ENCODE measurements around the gene TRIM4.
"Not testable (repeated sequence)": the region's sequence is repeated elsewhere in the genome, so short reads cannot be mapped to it uniquely, and the experiment has no call there.

The TRIM4 gene

GRCh38 chr7:99918959-99919813, at the start of gene TRIM4:
Gene TRIM4 (minus strand): TSS chr7:99919530. CDS start chr7:99919401, 129 bp downstream.
- Histone ChIP-seq H4K20me1 (ENCODE audit: insufficient read depth, low read length) (no peaks in the 10 kb centered on the region), H3K27ac (ENCODE audit: low read length) (peak within 1 kb of the TSS; percentile 79), H3K27me3 (replicated peaks; ENCODE audit: insufficient read depth, low read length) (no peaks in the 10 kb centered on the region), H3K9me2 (replicated peaks; ENCODE audit: insufficient read depth, low read length) (no peaks in the 10 kb centered on the region), H3K4me2 (ENCODE audit: low read depth, low read length) (peak within 1 kb of the TSS; percentile 72), H3K4me1 (ENCODE audit: low read length) (peaks cover 10% of the 10 kb centered on the region; the same call in 1 of the 2 replicates), H3F3A (ENCODE audit: insufficient read depth, low read length) (0 out of 2 replicates have a peak, but pooled peaks cover 5% of the 10 kb centered on the region), H3K4me3 (ENCODE audit: low read length) (peak within 1 kb of the TSS; percentile 73), H3K9me3 (replicated peaks; ENCODE audit: insufficient read depth, low read length) (no peaks in the 10 kb centered on the region), H3K79me2 (ENCODE audit: low read length) (peaks cover 53% of the 10 kb centered on the region), H2AFZ (ENCODE audit: low read length) (peak within 1 kb of the TSS; percentile 87), H3K9ac (ENCODE audit: low read length) (peak within 1 kb of the TSS; percentile 87), H3K36me3 (replicated peaks; ENCODE audit: insufficient read depth, low read length) (no peaks in the 10 kb centered on the region)
- TF ChIP-seq CTCF (IDR thresholded peaks at IDR 0.05; ENCODE audit: low read length) (peak; percentile 29), EZH2phosphoT487 (IDR thresholded peaks at IDR 0.05; ENCODE audit: low read length) (no peak), EZH2 (optimal IDR thresholded peaks at IDR 0.05; ENCODE audit: low read depth, low read length) (no peak)
- DNase-seq = peak; percentile 95

- Histone ChIP-seq H3K4me1 (ENCODE audit: low read length) (peaks cover 7% of the 10 kb centered on the region), H3K9ac (ENCODE audit: low read length) (no peak overlapping the region), H3K4me2 (ENCODE audit: low read depth, low read length) (no peak overlapping the region), H3K27me3 (replicated peaks; ENCODE audit: insufficient read depth, low read length) (peaks cover 73% of the 10 kb centered on the region), H2AFZ (ENCODE audit: low read length) (no peak overlapping the region), H3K79me2 (ENCODE audit: low read length) (no peaks in the 10 kb centered on the region), H3K4me3 (ENCODE audit: low read length) (no peak overlapping the region), H4K20me1 (ENCODE audit: insufficient read depth, low read length) (no peaks in the 10 kb centered on the region), H3K27ac (ENCODE audit: low read length) (no peak overlapping the region), H3K9me3 (replicated peaks; ENCODE audit: insufficient read depth, low read length) (no peaks in the 10 kb centered on the region), H3K36me3 (replicated peaks; ENCODE audit: insufficient read depth, low read length) (no peaks in the 10 kb centered on the region), H3F3A (ENCODE audit: insufficient read depth, low read length) (no peaks in the 10 kb centered on the region), H3K9me2 (replicated peaks; ENCODE audit: insufficient read depth, low read length) (no peaks in the 10 kb centered on the region)
- DNase-seq = no peak
- TF ChIP-seq EZH2 (optimal IDR thresholded peaks at IDR 0.05; ENCODE audit: low read depth, low read length) (no peak), EZH2phosphoT487 (IDR thresholded peaks at IDR 0.05; ENCODE audit: low read length) (no peak), CTCF (IDR thresholded peaks at IDR 0.05; ENCODE audit: low read length) (no peak)
Measured at GRCh38 chr7:99958564-99959227, 39.4 kb upstream of the TRIM4 start.

- no peaks in the 10 kb centered on the region for H3K9me2 ChIP-seq (replicated peaks; ENCODE audit: insufficient read depth, low read length)
- H3K4me1 ChIP-seq (ENCODE audit: low read length) = peaks cover 7% of the 10 kb centered on the region
- peaks cover 43% of the 10 kb centered on the region for H3K27me3 ChIP-seq (replicated peaks; ENCODE audit: insufficient read depth, low read length)
- H2AFZ ChIP-seq (ENCODE audit: low read length) = no peak overlapping the region
- H4K20me1 ChIP-seq (ENCODE audit: insufficient read depth, low read length) = no peaks in the 10 kb centered on the region
- no peak overlapping the region for H3K4me3 ChIP-seq (ENCODE audit: low read length)
- H3K9ac ChIP-seq (ENCODE audit: low read length) = no peak overlapping the region
- H3K27ac ChIP-seq (ENCODE audit: low read length) = no peak overlapping the region
- no peaks in the 10 kb centered on the region for H3K79me2 ChIP-seq (ENCODE audit: low read length)
- TF ChIP-seq EZH2phosphoT487 (IDR thresholded peaks at IDR 0.05; ENCODE audit: low read length) (no peak), EZH2 (optimal IDR thresholded peaks at IDR 0.05; ENCODE audit: low read depth, low read length) (no peak), CTCF (IDR thresholded peaks at IDR 0.05; ENCODE audit: low read length) (no peak)
- no peaks in the 10 kb centered on the region for H3F3A ChIP-seq (ENCODE audit: insufficient read depth, low read length)
- no peak overlapping the region for H3K4me2 ChIP-seq (ENCODE audit: low read depth, low read length)
- no peaks in the 10 kb centered on the region for H3K9me3 ChIP-seq (replicated peaks; ENCODE audit: insufficient read depth, low read length)
- peak; percentile 40 for DNase-seq
- H3K36me3 ChIP-seq (replicated peaks; ENCODE audit: insufficient read depth, low read length) = no peaks in the 10 kb centered on the region
Measured at GRCh38 chr7:99955247-99955646, 35.9 kb upstream of the TRIM4 start.

- H4K20me1 ChIP-seq (ENCODE audit: insufficient read depth, low read length); H2AFZ ChIP-seq (ENCODE audit: low read length); H3F3A ChIP-seq (ENCODE audit: insufficient read depth, low read length); H3K9me2 ChIP-seq (replicated peaks; ENCODE audit: insufficient read depth, low read length); DNase-seq; H3K27ac ChIP-seq (ENCODE audit: low read length); H3K4me3 ChIP-seq (ENCODE audit: low read length); H3K4me1 ChIP-seq (ENCODE audit: low read length); H3K9me3 ChIP-seq (replicated peaks; ENCODE audit: insufficient read depth, low read length); H3K36me3 ChIP-seq (replicated peaks; ENCODE audit: insufficient read depth, low read length); H3K9ac ChIP-seq (ENCODE audit: low read length); H3K4me2 ChIP-seq (ENCODE audit: low read depth, low read length); H3K79me2 ChIP-seq (ENCODE audit: low read length): not testable (repeated sequence)
- peaks cover 37% of the 10 kb centered on the region for H3K27me3 ChIP-seq (replicated peaks; ENCODE audit: insufficient read depth, low read length)
Measured at GRCh38 chr7:99954643-99955042, 35.3 kb upstream of the TRIM4 start.

Measured in MM.1S (cell line).